K562 (cell line): Measurements from ENCODE around the gene CASKIN1. TPM values are rescaled to one million over a fixed set of nuclear protein-coding genes. Genes with fewer than 3 reads are reported as not detected.

Experiments
- ATAC-seq: fragments of 200-7000 bp; cut with Tn5 transposase; 3 replicates; pipeline ENCODE4 v1.9.1; 2020; ENCODE audit warnings: moderate library complexity
- BruUV-seq: library from RNA; stranded (reverse); fragments of 400-500 nt; replicated peaks from 2 replicates; lab custom pipeline; 2021; lab: Mats Ljungman, UMichigan
- CTCF ChIA-PET: fragments of 300-600 bp; formaldehyde crosslinking; extraction: SDS; loops from one replicate; lab custom pipeline; 2021; ENCODE audit warnings: low intra/inter-chr PET ratio; lab: Yijun Ruan, JAX
- POLR2A ChIA-PET: fragments of 300-600, 350-650 bp; sonication (Branson Sonifier 250); formaldehyde crosslinking; extraction: SDS; loops from one replicate; lab custom pipeline; 2021; ENCODE audit warnings: antibody characterized with exemption, inconsistent platforms; lab: Yijun Ruan, JAX
- DNase-seq, 4 experiments: peaks; one replicate each; pipeline versions ENCODE4 v3.0.0 to v3.0.0-alpha.2; 2011 to 2018; ENCODE audit warnings: low spot score in 3 of 4, mixed read lengths in 3 of 4; ENCODE audit errors: extremely low read depth in 1 of 4
- FAIRE-seq: peaks from 2 replicates; lab custom pipeline; 2011; peaks lifted over from hg19 to GRCh38; lab: Jason Lieb, UNC
- H2AFZ ChIP-seq: 2 replicates; pipeline ENCODE4 v1.6.0; 2011; ENCODE audit warnings: low read depth, low read length, control low read depth, inconsistent platforms
- H3K27ac ChIP-seq: fragments of 200-600 bp; 3 replicates; pipeline ENCODE4 v1.8.0; 2011; ENCODE audit warnings: low read depth, mild to moderate bottlenecking, control low read depth, inconsistent platforms, low read length, moderate library complexity, mixed read lengths; ENCODE audit errors: extremely low read depth
- H3K27me3 ChIP-seq, 2 experiments: fragments of 300-600 bp in 1 of 2; 2 replicates in 1 of 2; 3 replicates in 1 of 2; pipeline versions ENCODE4 v1.6.0 to v1.8.0; 2011; ENCODE audit warnings: inconsistent platforms in 2 of 2, low read length in 2 of 2, mild to moderate bottlenecking in 1 of 2, mixed read lengths in 1 of 2, moderate library complexity in 1 of 2; ENCODE audit not compliant: control insufficient read depth in 2 of 2, insufficient read depth in 2 of 2
- H3K36me3 ChIP-seq: fragments of 300-600 bp; 3 replicates; pipeline ENCODE4 v1.8.0; 2011; ENCODE audit warnings: mild to moderate bottlenecking, low read length, inconsistent platforms; ENCODE audit not compliant: control insufficient read depth, insufficient read depth
- H3K4me1 ChIP-seq, 2 experiments: fragments of 200-600 bp in 1 of 2; replicated peaks in 1 of 2; 2 replicates in 1 of 2; 3 replicates in 1 of 2; pipeline versions ENCODE4 v1.5.1 to v1.8.0; 2011; ENCODE audit warnings: inconsistent platforms in 2 of 2, low read length in 2 of 2, mild to moderate bottlenecking in 1 of 2, mixed read lengths in 1 of 2, moderate library complexity in 1 of 2; ENCODE audit not compliant: control insufficient read depth in 2 of 2, insufficient read depth in 2 of 2
- H3K4me2 ChIP-seq: 2 replicates; pipeline ENCODE4 v1.6.1; 2011; ENCODE audit warnings: low read length, control low read depth, inconsistent platforms, mixed read lengths; ENCODE audit not compliant: insufficient read depth
- H3K4me3 ChIP-seq: fragments of 200-600 bp; sonication (generic), shearing (Covaris generic); 2 replicates; pipeline ENCODE4 v1.5.1; 2016; ENCODE audit warnings: control low read depth, inconsistent platforms
- H3K79me2 ChIP-seq: fragments of 200-600 bp; 3 replicates; pipeline ENCODE4 v1.8.0; 2011; ENCODE audit warnings: low read length, inconsistent platforms; ENCODE audit not compliant: control insufficient read depth, insufficient read depth
- H3K9ac ChIP-seq, 2 experiments: 2 replicates each; pipeline versions ENCODE4 v1.6.0 to v1.6.1; 2011; ENCODE audit warnings: low read depth in 2 of 2, low read length in 2 of 2, control low read depth in 1 of 2, inconsistent platforms in 1 of 2, mild to moderate bottlenecking in 1 of 2, mixed read lengths in 1 of 2; ENCODE audit not compliant: insufficient read depth in 1 of 2
- H3K9me1 ChIP-seq: one replicate; pipeline ENCODE4 v1.6.0; 2011; ENCODE audit warnings: inconsistent platforms, mild to moderate bottlenecking, low read length, moderate library complexity; ENCODE audit not compliant: control insufficient read depth, insufficient read depth
- H3K9me3 ChIP-seq: replicated peaks from 2 replicates; pipeline ENCODE4 v1.5.1; 2011; ENCODE audit warnings: low read depth, low read length, inconsistent platforms; ENCODE audit not compliant: control insufficient read depth, insufficient read depth
- H4K20me1 ChIP-seq: replicated peaks from 2 replicates; pipeline ENCODE4 v1.6.1; 2011; ENCODE audit warnings: low read length, inconsistent platforms, mixed read lengths; ENCODE audit not compliant: control insufficient read depth, insufficient read depth
- ASH1L ChIP-seq: fragments of 450-650 bp; IDR thresholded peaks from 2 replicates; pipeline ENCODE4 v1.6.1; 2018; ENCODE audit warnings: borderline replicate concordance, mild to moderate bottlenecking, low read depth; ENCODE audit not compliant: partially characterized antibody
- BRF1 ChIP-seq: IDR thresholded peaks from 3 replicates; pipeline ENCODE4 v1.6.1; 2011; ENCODE audit warnings: borderline replicate concordance, mild to moderate bottlenecking; ENCODE audit not compliant: insufficient read length; ENCODE audit errors: extremely low read depth
- CREB5 ChIP-seq: fragments of 250-450 bp; sonication (Bioruptor Pico); IDR thresholded peaks from 2 replicates; pipeline ENCODE4 v1.5.0; 2020; ENCODE audit warnings: mild to moderate bottlenecking
- CTCFL ChIP-seq: IDR thresholded peaks from 2 replicates; pipeline ENCODE4 v1.6.1; 2011; ENCODE audit warnings: borderline replicate concordance, low read depth, mild to moderate bottlenecking, moderate library complexity, low read length; ENCODE audit not compliant: insufficient read depth, poor library complexity, severe bottlenecking
- ERF ChIP-seq: fragments of 450-650 bp; formaldehyde crosslinking; IDR thresholded peaks from 2 replicates; pipeline ENCODE4 v1.4.0; 2020; ENCODE audit warnings: mild to moderate bottlenecking, mixed read lengths
- FOS ChIP-seq: IDR thresholded peaks from 3 replicates; pipeline ENCODE4 v1.6.1; 2011; ENCODE audit not compliant: insufficient read length; ENCODE audit errors: extremely low read depth
- HNRNPUL1 ChIP-seq: fragments of 200-400 bp; formaldehyde crosslinking; IDR thresholded peaks from 2 replicates; pipeline ENCODE4 v1.6.1; 2017; ENCODE audit warnings: low read length
- NR2C2 ChIP-seq, 2 experiments: fragments of 200-800 bp in 1 of 2; sonication (Bioruptor generic) in 1 of 2; sonication (generic) in 1 of 2; formaldehyde crosslinking in 1 of 2; IDR thresholded peaks; 2 replicates each; pipeline versions ENCODE4 v1.6.1 to v1.8.0; 2016 to 2022; ENCODE audit warnings: mild to moderate bottlenecking in 1 of 2, missing compliant biosample characterization in 1 of 2, missing genetic modification characterization in 1 of 2, missing genetic modification reagents in 1 of 2
- PHTF2 ChIP-seq: fragments of 250-450 bp; sonication (Bioruptor Pico); IDR thresholded peaks from 2 replicates; pipeline ENCODE4 v1.5.0; 2021; ENCODE audit warnings: mild to moderate bottlenecking
- PPARD ChIP-seq: fragments of 250-450 bp; sonication (Bioruptor Pico); IDR thresholded peaks from 2 replicates; pipeline ENCODE4 v1.8.0; 2022; ENCODE audit warnings: inconsistent platforms, mild to moderate bottlenecking, moderate library complexity
- RBM22 ChIP-seq: fragments of 200-400 bp; formaldehyde crosslinking; IDR thresholded peaks from 2 replicates; pipeline ENCODE4 v1.6.1; 2018; ENCODE audit warnings: low read length, low read depth; ENCODE audit not compliant: poor library complexity, severe bottlenecking
- SMAD4 ChIP-seq: fragments of 250-450 bp; sonication (Bioruptor Pico); conservative IDR thresholded peaks from 2 replicates; pipeline ENCODE4 v1.8.0; 2021; ENCODE audit warnings: inconsistent platforms, mild to moderate bottlenecking, moderate library complexity
- SP1 ChIP-seq: sonication (generic); formaldehyde crosslinking; IDR thresholded peaks from 2 replicates; pipeline ENCODE4 v1.8.1; 2022; ENCODE audit warnings: mild to moderate bottlenecking, missing genetic modification reagents
- ZNF263 ChIP-seq: sonication (generic); formaldehyde crosslinking; IDR thresholded peaks from 2 replicates; pipeline ENCODE4 v1.8.0; 2022; ENCODE audit warnings: mild to moderate bottlenecking, missing genetic modification reagents, borderline replicate concordance
- ZNF324 ChIP-seq: fragments of 250-450 bp; sonication (Bioruptor Pico); IDR thresholded peaks from 2 replicates; pipeline ENCODE4 v1.4.0; 2020; ENCODE audit warnings: mild to moderate bottlenecking
- ZNF639 ChIP-seq, 2 experiments: fragments of 200-800 bp in 1 of 2; sonication (Bioruptor generic) in 1 of 2; sonication (generic) in 1 of 2; formaldehyde crosslinking in 1 of 2; IDR thresholded peaks in 1 of 2; conservative IDR thresholded peaks in 1 of 2; 2 replicates each; pipeline versions ENCODE4 v1.5.0 to v1.6.1; 2016 to 2020; ENCODE audit warnings: missing compliant biosample characterization in 1 of 2, missing genetic modification characterization in 1 of 2, missing genetic modification reagents in 1 of 2
- WGBS: fragments of 100-300 bp; shearing (Covaris generic); methylation state at CpG from one replicate; pipeline ENCODE4 v1.1.6; 2016; ENCODE audit warnings: low coverage, mixed read lengths; ENCODE audit not compliant: insufficient coverage; ENCODE audit errors: missing lambda C conversion rate; 5-methylcytosine and 5-hydroxymethylcytosine counted together
- in situ Hi-C: fragments of 300-500 bp; cut with MboI; formaldehyde crosslinking; loops from 4 replicates; pipeline ENCODE4 v1.15.0; 2018; ENCODE audit warnings: inconsistent platforms, mixed read lengths
- intact Hi-C: fragments of 100-400 bp; cut with micrococcal nuclease; formaldehyde crosslinking; loops from 2 replicates; pipeline ENCODE4 v1.14.2; 2022
- polyA plus RNA-seq, 8 experiments: library from polyadenylated mRNA; depleted of rRNA in 4 of 8; stranded (reverse) in 5 of 8; unstranded in 3 of 8; fragments of >200 nt; fragmentation: Nextera tagmentation in 2 of 8; fragmentation: Illumina TruSeq in 1 of 8; extraction: Ambion mirVana in 2 of 8; extraction: Trizol in 1 of 8; gene quantifications; 2 replicates each; pipeline versions ENCODE4 v1.2.1 to v1.2.3, GENCODE V29; 2011 to 2014; ENCODE audit warnings: inconsistent platforms in 1 of 8, missing spikeins in 1 of 8
- total RNA-seq, 7 experiments: library from RNA; depleted of rRNA in 6 of 7; stranded (reverse); fragments of >200 nt in 6 of 7; fragmentation: Illumina TruSeq in 2 of 7; extraction: Trizol in 2 of 7; gene quantifications; 2 replicates each; pipeline versions ENCODE4 v1.2.1 to v1.2.3, GENCODE V29; 2011 to 2021; ENCODE audit warnings: low replicate concordance in 1 of 7

The CASKIN1 gene
- total and polyA plus RNA-seq, 9 of the 15 experiments (the other 6 are each of a cell fraction or from before 2014, with no cell fraction given): 0.15 to 4.5 (median 1.5) TPM; not detected in 2

GRCh38 chr16:2214719-2214968, 18.2 kb upstream of the CASKIN1 start, which contains the start of gene PGP:
Gene PGP, minus strand, starts transcription at chr16:2214840. Its CDS starts 63 bp downstream, at chr16:2214777.
- Histone ChIP-seq H3K4me3 (peak within 1 kb of the TSS; percentile 85), H3K4me1 (peaks cover 31 to 74% of the 10 kb centered on the region in 2 experiments), H3K79me2 (peaks cover 49% of the 10 kb centered on the region), H3K27ac (peak within 1 kb of the TSS; percentile 97), H3K36me3 (peaks cover 30% of the 10 kb centered on the region; the same call in 2 of the 3 replicates), H4K20me1 (peaks cover 21% of the 10 kb centered on the region), H3K27me3 (no peaks in the 10 kb centered on the region), H2AFZ (peak within 1 kb of the TSS; percentile 53), H3K4me2 (peak within 1 kb of the TSS; percentile 94), H3K9ac (peak within 1 kb of the TSS; percentile 94 to 99), H3K9me3 (no peaks in the 10 kb centered on the region), H3K9me1 (no peaks in the 10 kb centered on the region)
- ChIA-PET CTCF (no interaction called here), POLR2A (interaction anchor here (0.5 to 3.1 kb wide), 14 partner anchors 9 to 703 kb away, joined by 3 to 17 read pairs (median 3); partner anchors contain the start of genes E4F1, ECI1 and TRAF7)
- in situ Hi-C loops: no loop called here
- WGBS: 0% methylated on average over 23 of the region's 48 CpGs
- FAIRE-seq (no peak), DNase-seq (no peak), ATAC-seq (no peak)
- intact Hi-C loops: no loop called here
- BruUV-seq: no TSS peak
- TF ChIP-seq CTCFL (no peak), HNRNPUL1 (no peak), SMAD4 (CRISPR knock-in tag) (peak; percentile 91; the same call in 1 of the 2 replicates), CREB5 (no peak), RBM22 (no peak), PPARD (CRISPR knock-in tag) (no peak), ZNF263 (CRISPR knock-in tag) (no peak), NR2C2 (CRISPR knock-in tag; IDR thresholded peaks at IDR 0.05) (no peak), NR2C2 (tag; IDR thresholded peaks at IDR 0.05) (0 out of 2 replicates have a peak, but pooled peaks have one; percentile 31), PHTF2 (CRISPR knock-in tag) (no peak), BRF1 (no peak), ERF (peak; percentile 96; the same call in 1 of the 2 replicates), ZNF324 (CRISPR knock-in tag) (no peak), ZNF639 (CRISPR knock-in tag; conservative IDR thresholded peaks at IDR 0.05 in 1 of 2, IDR thresholded peaks at IDR 0.05 in 1 of 2) (peak in 1 of 2 experiments; percentile 99; a peak in 2 of 4 replicates), FOS (peak; percentile 99), SP1 (CRISPR knock-in tag) (no peak), ASH1L (no peak)
